ENCODE results near the gene SMG7.

DNA sequence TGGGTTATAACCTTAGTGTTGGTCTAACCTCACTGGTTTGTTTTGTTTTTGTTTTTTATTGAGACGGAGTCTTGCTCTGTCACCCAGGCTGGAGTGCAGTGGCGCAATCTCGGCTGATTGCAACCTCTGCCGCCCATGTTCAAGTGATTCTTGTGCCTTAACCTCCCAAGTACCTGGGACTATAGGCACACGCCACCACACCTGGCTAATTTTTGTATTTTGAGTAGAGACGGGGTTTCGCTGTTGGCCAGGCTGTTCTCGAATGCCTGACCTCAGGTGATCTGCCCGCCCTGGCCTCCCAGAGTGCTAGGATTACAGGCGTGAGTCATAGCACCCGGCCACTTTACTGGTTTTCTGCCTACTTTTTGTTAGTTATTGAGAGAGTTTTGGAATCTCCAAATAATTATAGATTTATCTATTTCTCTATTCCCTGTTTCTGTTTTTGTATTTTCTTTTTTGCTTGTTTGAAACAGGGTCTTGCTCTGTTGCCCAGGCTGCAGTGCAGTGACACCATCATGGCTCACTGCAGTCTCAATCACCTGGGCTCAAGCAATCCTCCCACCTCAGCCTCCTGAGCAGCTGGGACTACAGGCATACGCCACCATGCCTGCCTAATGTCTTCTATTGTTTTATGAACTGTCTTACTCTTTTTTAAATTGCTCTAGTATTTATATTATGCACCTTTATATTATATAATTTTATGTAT lies 21.4 kb downstream of the SMG7 start:
- TF ChIP-seq POLR2A (IDR thresholded peaks at IDR 0.05; ENCODE audit: low read depth, low read length) (no peak), EP300 (IDR thresholded peaks at IDR 0.05; ENCODE audit: borderline replicate concordance in 1 of 2, control insufficient read depth in 1 of 2, low read depth in 2 of 2, low read length in 2 of 2) (no peak), RAD21 (IDR thresholded peaks at IDR 0.05; ENCODE audit: insufficient read depth, low read depth, low read length) (no peak), SIX5 (IDR thresholded peaks at IDR 0.05; ENCODE audit: low read depth, low read length, severe bottlenecking) (no peak), MYC (IDR thresholded peaks at IDR 0.05; ENCODE audit: insufficient read depth, insufficient read length, insufficient replicate concordance, low read length, severe bottlenecking) (no peak), SRF (IDR thresholded peaks at IDR 0.05; ENCODE audit: low read depth in 2 of 2, low read length in 2 of 2) (no peak)
- TF ChIP-seq, protein P1, sequence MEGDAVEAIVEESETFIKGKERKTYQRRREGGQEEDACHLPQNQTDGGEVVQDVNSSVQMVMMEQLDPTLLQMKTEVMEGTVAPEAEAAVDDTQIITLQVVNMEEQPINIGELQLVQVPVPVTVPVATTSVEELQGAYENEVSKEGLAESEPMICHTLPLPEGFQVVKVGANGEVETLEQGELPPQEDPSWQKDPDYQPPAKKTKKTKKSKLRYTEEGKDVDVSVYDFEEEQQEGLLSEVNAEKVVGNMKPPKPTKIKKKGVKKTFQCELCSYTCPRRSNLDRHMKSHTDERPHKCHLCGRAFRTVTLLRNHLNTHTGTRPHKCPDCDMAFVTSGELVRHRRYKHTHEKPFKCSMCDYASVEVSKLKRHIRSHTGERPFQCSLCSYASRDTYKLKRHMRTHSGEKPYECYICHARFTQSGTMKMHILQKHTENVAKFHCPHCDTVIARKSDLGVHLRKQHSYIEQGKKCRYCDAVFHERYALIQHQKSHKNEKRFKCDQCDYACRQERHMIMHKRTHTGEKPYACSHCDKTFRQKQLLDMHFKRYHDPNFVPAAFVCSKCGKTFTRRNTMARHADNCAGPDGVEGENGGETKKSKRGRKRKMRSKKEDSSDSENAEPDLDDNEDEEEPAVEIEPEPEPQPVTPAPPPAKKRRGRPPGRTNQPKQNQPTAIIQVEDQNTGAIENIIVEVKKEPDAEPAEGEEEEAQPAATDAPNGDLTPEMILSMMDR (IDR thresholded peaks at IDR 0.05 in 2 of 3, conservative IDR thresholded peaks at IDR 0.05 in 1 of 3; ENCODE audit: control insufficient read depth in 2 of 3, extremely low read depth in 1 of 3, insufficient read depth in 1 of 3, low read depth in 3 of 3, low read length in 3 of 3), result no peak
- TF ChIP-seq, protein P2, sequence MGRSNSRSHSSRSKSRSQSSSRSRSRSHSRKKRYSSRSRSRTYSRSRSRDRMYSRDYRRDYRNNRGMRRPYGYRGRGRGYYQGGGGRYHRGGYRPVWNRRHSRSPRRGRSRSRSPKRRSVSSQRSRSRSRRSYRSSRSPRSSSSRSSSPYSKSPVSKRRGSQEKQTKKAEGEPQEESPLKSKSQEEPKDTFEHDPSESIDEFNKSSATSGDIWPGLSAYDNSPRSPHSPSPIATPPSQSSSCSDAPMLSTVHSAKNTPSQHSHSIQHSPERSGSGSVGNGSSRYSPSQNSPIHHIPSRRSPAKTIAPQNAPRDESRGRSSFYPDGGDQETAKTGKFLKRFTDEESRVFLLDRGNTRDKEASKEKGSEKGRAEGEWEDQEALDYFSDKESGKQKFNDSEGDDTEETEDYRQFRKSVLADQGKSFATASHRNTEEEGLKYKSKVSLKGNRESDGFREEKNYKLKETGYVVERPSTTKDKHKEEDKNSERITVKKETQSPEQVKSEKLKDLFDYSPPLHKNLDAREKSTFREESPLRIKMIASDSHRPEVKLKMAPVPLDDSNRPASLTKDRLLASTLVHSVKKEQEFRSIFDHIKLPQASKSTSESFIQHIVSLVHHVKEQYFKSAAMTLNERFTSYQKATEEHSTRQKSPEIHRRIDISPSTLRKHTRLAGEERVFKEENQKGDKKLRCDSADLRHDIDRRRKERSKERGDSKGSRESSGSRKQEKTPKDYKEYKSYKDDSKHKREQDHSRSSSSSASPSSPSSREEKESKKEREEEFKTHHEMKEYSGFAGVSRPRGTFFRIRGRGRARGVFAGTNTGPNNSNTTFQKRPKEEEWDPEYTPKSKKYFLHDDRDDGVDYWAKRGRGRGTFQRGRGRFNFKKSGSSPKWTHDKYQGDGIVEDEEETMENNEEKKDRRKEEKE (IDR thresholded peaks at IDR 0.05), result no peak
- TF ChIP-seq, protein P3, sequence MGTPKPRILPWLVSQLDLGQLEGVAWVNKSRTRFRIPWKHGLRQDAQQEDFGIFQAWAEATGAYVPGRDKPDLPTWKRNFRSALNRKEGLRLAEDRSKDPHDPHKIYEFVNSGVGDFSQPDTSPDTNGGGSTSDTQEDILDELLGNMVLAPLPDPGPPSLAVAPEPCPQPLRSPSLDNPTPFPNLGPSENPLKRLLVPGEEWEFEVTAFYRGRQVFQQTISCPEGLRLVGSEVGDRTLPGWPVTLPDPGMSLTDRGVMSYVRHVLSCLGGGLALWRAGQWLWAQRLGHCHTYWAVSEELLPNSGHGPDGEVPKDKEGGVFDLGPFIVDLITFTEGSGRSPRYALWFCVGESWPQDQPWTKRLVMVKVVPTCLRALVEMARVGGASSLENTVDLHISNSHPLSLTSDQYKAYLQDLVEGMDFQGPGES (IDR thresholded peaks at IDR 0.05), result no peak
- TF ChIP-seq, protein P4, sequence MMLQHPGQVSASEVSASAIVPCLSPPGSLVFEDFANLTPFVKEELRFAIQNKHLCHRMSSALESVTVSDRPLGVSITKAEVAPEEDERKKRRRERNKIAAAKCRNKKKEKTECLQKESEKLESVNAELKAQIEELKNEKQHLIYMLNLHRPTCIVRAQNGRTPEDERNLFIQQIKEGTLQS (IDR thresholded peaks at IDR 0.05; ENCODE audit: borderline replicate concordance, extremely low read depth, low read depth, low read length), result no peak

Measured in GM12878 (cell line).